HEK293 (cell line): Measurements from ENCODE around the gene SFTPA1.

ENCODE experiments used
- PRDM1 ChIP-seq: fragments of 450-650 bp; formaldehyde crosslinking; IDR thresholded peaks from 2 replicates; pipeline ENCODE4; 2016; ENCODE audit warnings: missing biosample characterization, missing genetic modification characterization
- TCF7L2 ChIP-seq: IDR thresholded peaks from 2 replicates; pipeline ENCODE4 v1.6.1; 2011; ENCODE audit warnings: low read depth, mild to moderate bottlenecking, inconsistent platforms, low read length, moderate library complexity, borderline replicate concordance
- ZBTB21 ChIP-seq: fragments of 450-650 bp; formaldehyde crosslinking; IDR thresholded peaks from 2 replicates; pipeline ENCODE4 v1.5.1; 2017; ENCODE audit warnings: missing biosample characterization, missing genetic modification characterization
- ZNF274 ChIP-seq, 2 experiments: fragments of 200-500 bp in 1 of 2; fragments of 450-650 bp in 1 of 2; sonication (Bioruptor generic) in 1 of 2; formaldehyde crosslinking in 1 of 2; IDR thresholded peaks; 2 replicates each; pipeline versions ENCODE4 v1.5.1 to v1.6.1; 2014 to 2016; ENCODE audit warnings: borderline replicate concordance in 1 of 2, inconsistent platforms in 1 of 2, low read length in 1 of 2, missing biosample characterization in 1 of 2, missing genetic modification characterization in 1 of 2
- ZNF561 ChIP-seq: fragments of 450-650 bp; IDR thresholded peaks from 2 replicates; pipeline ENCODE4 v1.5.1; 2018; ENCODE audit warnings: missing biosample characterization, missing genetic modification characterization, borderline replicate concordance
- ZSCAN16 ChIP-seq: fragments of 450-650 bp; formaldehyde crosslinking; IDR thresholded peaks from 2 replicates; pipeline ENCODE4 v1.5.1; 2016; ENCODE audit warnings: missing biosample characterization, missing genetic modification characterization
- TF ChIP-seq, protein P1 (sequence below): fragments of 450-650 bp; formaldehyde crosslinking; IDR thresholded peaks from 2 replicates; pipeline ENCODE4 v1.5.1; 2016; ENCODE audit warnings: missing biosample characterization, missing genetic modification characterization
- TF ChIP-seq, protein P2 (sequence below): fragments of 450-650 bp; formaldehyde crosslinking; IDR thresholded peaks from 2 replicates; pipeline ENCODE4 v1.5.1; 2016; ENCODE audit warnings: missing biosample characterization, missing genetic modification characterization
- TF ChIP-seq, protein P3 (sequence below): fragments of 450-650 bp; formaldehyde crosslinking; conservative IDR thresholded peaks from 2 replicates; pipeline ENCODE4 v1.5.1; 2016; ENCODE audit warnings: low read depth, missing biosample characterization, missing genetic modification characterization
- TF ChIP-seq, protein P4 (sequence below): fragments of 450-650 bp; formaldehyde crosslinking; IDR thresholded peaks from 2 replicates; pipeline ENCODE4 v1.5.1; 2016; ENCODE audit warnings: missing biosample characterization, missing genetic modification characterization, low read depth
- TF ChIP-seq, protein P5 (sequence below): fragments of 450-650 bp; formaldehyde crosslinking; IDR thresholded peaks from 2 replicates; pipeline ENCODE4 v1.5.1; 2017; ENCODE audit warnings: missing biosample characterization, missing genetic modification characterization
- TF ChIP-seq, protein P6 (sequence below): fragments of 450-650 bp; formaldehyde crosslinking; IDR thresholded peaks from 2 replicates; pipeline ENCODE4 v1.5.1; 2016; ENCODE audit warnings: missing biosample characterization, missing genetic modification characterization
- TF ChIP-seq, protein P7 (sequence below): fragments of 450-650 bp; formaldehyde crosslinking; conservative IDR thresholded peaks from 2 replicates; pipeline ENCODE4 v1.5.1; 2016; ENCODE audit warnings: low read depth, missing biosample characterization, missing genetic modification characterization
- TF ChIP-seq, protein P8 (sequence below): fragments of 450-650 bp; formaldehyde crosslinking; optimal IDR thresholded peaks from 2 replicates; pipeline ENCODE3; 2016; ENCODE audit warnings: missing biosample characterization, mild to moderate bottlenecking, missing genetic modification characterization

DNA sequence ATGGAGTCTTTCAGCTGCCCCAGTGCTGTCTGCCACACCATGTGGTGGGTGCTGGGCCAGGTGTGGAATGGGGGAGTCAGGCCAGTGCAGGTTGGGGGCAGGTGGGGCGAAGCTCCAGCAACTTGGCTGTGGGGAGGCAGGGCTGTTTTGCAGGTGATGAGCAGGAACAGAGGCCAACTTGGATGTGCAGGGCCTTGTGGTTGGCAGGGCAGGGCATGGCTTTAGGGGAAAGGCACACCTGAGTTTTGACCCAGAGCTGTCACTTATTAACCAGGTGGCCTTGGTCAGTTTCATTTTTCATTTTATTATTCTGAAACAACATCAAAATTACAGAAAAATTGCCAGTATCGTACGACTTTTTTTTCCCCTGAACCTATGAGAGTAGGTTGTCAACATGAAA lies 49.5 kb upstream of the SFTPA1 start:
- no peak for TF ChIP-seq ZSCAN16
- TF ChIP-seq, protein P1, sequence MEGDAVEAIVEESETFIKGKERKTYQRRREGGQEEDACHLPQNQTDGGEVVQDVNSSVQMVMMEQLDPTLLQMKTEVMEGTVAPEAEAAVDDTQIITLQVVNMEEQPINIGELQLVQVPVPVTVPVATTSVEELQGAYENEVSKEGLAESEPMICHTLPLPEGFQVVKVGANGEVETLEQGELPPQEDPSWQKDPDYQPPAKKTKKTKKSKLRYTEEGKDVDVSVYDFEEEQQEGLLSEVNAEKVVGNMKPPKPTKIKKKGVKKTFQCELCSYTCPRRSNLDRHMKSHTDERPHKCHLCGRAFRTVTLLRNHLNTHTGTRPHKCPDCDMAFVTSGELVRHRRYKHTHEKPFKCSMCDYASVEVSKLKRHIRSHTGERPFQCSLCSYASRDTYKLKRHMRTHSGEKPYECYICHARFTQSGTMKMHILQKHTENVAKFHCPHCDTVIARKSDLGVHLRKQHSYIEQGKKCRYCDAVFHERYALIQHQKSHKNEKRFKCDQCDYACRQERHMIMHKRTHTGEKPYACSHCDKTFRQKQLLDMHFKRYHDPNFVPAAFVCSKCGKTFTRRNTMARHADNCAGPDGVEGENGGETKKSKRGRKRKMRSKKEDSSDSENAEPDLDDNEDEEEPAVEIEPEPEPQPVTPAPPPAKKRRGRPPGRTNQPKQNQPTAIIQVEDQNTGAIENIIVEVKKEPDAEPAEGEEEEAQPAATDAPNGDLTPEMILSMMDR (tag by site-specific recombination) = no peak
- TF ChIP-seq, protein P2, sequence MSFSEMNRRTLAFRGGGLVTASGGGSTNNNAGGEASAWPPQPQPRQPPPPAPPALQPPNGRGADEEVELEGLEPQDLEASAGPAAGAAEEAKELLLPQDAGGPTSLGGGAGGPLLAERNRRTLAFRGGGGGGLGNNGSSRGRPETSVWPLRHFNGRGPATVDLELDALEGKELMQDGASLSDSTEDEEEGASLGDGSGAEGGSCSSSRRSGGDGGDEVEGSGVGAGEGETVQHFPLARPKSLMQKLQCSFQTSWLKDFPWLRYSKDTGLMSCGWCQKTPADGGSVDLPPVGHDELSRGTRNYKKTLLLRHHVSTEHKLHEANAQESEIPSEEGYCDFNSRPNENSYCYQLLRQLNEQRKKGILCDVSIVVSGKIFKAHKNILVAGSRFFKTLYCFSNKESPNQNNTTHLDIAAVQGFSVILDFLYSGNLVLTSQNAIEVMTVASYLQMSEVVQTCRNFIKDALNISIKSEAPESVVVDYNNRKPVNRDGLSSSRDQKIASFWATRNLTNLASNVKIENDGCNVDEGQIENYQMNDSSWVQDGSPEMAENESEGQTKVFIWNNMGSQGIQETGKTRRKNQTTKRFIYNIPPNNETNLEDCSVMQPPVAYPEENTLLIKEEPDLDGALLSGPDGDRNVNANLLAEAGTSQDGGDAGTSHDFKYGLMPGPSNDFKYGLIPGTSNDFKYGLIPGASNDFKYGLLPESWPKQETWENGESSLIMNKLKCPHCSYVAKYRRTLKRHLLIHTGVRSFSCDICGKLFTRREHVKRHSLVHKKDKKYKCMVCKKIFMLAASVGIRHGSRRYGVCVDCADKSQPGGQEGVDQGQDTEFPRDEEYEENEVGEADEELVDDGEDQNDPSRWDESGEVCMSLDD (tag by site-specific recombination) = no peak
- TF ChIP-seq, protein P3, sequence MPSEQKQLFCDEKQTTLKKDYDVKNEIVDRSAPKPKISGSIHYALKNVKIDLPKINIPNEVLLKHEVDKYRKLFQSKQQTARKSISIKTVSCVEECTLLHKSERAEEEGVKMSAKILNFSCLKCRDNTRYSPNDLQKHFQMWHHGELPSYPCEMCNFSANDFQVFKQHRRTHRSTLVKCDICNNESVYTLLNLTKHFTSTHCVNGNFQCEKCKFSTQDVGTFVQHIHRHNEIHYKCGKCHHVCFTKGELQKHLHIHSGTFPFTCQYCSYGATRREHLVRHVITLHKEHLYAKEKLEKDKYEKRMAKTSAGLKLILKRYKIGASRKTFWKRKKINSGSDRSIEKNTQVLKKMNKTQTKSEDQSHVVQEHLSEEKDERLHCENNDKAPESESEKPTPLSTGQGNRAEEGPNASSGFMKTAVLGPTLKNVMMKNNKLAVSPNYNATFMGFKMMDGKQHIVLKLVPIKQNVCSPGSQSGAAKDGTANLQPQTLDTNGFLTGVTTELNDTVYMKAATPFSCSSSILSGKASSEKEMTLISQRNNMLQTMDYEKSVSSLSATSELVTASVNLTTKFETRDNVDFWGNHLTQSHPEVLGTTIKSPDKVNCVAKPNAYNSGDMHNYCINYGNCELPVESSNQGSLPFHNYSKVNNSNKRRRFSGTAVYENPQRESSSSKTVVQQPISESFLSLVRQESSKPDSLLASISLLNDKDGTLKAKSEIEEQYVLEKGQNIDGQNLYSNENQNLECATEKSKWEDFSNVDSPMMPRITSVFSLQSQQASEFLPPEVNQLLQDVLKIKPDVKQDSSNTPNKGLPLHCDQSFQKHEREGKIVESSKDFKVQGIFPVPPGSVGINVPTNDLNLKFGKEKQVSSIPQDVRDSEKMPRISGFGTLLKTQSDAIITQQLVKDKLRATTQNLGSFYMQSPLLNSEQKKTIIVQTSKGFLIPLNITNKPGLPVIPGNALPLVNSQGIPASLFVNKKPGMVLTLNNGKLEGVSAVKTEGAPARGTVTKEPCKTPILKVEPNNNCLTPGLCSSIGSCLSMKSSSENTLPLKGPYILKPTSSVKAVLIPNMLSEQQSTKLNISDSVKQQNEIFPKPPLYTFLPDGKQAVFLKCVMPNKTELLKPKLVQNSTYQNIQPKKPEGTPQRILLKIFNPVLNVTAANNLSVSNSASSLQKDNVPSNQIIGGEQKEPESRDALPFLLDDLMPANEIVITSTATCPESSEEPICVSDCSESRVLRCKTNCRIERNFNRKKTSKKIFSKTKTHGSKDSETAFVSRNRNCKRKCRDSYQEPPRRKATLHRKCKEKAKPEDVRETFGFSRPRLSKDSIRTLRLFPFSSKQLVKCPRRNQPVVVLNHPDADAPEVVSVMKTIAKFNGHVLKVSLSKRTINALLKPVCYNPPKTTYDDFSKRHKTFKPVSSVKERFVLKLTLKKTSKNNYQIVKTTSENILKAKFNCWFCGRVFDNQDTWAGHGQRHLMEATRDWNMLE (tag by site-specific recombination) = no peak
- TF ChIP-seq, protein P4, sequence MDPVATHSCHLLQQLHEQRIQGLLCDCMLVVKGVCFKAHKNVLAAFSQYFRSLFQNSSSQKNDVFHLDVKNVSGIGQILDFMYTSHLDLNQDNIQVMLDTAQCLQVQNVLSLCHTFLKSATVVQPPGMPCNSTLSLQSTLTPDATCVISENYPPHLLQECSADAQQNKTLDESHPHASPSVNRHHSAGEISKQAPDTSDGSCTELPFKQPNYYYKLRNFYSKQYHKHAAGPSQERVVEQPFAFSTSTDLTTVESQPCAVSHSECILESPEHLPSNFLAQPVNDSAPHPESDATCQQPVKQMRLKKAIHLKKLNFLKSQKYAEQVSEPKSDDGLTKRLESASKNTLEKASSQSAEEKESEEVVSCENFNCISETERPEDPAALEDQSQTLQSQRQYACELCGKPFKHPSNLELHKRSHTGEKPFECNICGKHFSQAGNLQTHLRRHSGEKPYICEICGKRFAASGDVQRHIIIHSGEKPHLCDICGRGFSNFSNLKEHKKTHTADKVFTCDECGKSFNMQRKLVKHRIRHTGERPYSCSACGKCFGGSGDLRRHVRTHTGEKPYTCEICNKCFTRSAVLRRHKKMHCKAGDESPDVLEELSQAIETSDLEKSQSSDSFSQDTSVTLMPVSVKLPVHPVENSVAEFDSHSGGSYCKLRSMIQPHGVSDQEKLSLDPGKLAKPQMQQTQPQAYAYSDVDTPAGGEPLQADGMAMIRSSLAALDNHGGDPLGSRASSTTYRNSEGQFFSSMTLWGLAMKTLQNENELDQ (tag by site-specific recombination) = no peak
- TF ChIP-seq, protein P5, sequence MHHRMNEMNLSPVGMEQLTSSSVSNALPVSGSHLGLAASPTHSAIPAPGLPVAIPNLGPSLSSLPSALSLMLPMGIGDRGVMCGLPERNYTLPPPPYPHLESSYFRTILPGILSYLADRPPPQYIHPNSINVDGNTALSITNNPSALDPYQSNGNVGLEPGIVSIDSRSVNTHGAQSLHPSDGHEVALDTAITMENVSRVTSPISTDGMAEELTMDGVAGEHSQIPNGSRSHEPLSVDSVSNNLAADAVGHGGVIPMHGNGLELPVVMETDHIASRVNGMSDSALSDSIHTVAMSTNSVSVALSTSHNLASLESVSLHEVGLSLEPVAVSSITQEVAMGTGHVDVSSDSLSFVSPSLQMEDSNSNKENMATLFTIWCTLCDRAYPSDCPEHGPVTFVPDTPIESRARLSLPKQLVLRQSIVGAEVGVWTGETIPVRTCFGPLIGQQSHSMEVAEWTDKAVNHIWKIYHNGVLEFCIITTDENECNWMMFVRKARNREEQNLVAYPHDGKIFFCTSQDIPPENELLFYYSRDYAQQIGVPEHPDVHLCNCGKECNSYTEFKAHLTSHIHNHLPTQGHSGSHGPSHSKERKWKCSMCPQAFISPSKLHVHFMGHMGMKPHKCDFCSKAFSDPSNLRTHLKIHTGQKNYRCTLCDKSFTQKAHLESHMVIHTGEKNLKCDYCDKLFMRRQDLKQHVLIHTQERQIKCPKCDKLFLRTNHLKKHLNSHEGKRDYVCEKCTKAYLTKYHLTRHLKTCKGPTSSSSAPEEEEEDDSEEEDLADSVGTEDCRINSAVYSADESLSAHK (tag by site-specific recombination) = no peak
- TF ChIP-seq, protein P6, sequence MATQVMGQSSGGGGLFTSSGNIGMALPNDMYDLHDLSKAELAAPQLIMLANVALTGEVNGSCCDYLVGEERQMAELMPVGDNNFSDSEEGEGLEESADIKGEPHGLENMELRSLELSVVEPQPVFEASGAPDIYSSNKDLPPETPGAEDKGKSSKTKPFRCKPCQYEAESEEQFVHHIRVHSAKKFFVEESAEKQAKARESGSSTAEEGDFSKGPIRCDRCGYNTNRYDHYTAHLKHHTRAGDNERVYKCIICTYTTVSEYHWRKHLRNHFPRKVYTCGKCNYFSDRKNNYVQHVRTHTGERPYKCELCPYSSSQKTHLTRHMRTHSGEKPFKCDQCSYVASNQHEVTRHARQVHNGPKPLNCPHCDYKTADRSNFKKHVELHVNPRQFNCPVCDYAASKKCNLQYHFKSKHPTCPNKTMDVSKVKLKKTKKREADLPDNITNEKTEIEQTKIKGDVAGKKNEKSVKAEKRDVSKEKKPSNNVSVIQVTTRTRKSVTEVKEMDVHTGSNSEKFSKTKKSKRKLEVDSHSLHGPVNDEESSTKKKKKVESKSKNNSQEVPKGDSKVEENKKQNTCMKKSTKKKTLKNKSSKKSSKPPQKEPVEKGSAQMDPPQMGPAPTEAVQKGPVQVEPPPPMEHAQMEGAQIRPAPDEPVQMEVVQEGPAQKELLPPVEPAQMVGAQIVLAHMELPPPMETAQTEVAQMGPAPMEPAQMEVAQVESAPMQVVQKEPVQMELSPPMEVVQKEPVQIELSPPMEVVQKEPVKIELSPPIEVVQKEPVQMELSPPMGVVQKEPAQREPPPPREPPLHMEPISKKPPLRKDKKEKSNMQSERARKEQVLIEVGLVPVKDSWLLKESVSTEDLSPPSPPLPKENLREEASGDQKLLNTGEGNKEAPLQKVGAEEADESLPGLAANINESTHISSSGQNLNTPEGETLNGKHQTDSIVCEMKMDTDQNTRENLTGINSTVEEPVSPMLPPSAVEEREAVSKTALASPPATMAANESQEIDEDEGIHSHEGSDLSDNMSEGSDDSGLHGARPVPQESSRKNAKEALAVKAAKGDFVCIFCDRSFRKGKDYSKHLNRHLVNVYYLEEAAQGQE (tag by site-specific recombination) = no peak
- TF ChIP-seq ZBTB21 (tag by site-specific recombination) = no peak
- no peak for TF ChIP-seq ZNF561
- TF ChIP-seq TCF7L2 = no peak
- TF ChIP-seq ZNF274 (IDR thresholded peaks at IDR 0.05; ENCODE audit: low read length) = no peak
- no peak for TF ChIP-seq ZNF274 (tag by site-specific recombination; IDR thresholded peaks at IDR 0.05; ENCODE audit: borderline replicate concordance)
- TF ChIP-seq, protein P7, sequence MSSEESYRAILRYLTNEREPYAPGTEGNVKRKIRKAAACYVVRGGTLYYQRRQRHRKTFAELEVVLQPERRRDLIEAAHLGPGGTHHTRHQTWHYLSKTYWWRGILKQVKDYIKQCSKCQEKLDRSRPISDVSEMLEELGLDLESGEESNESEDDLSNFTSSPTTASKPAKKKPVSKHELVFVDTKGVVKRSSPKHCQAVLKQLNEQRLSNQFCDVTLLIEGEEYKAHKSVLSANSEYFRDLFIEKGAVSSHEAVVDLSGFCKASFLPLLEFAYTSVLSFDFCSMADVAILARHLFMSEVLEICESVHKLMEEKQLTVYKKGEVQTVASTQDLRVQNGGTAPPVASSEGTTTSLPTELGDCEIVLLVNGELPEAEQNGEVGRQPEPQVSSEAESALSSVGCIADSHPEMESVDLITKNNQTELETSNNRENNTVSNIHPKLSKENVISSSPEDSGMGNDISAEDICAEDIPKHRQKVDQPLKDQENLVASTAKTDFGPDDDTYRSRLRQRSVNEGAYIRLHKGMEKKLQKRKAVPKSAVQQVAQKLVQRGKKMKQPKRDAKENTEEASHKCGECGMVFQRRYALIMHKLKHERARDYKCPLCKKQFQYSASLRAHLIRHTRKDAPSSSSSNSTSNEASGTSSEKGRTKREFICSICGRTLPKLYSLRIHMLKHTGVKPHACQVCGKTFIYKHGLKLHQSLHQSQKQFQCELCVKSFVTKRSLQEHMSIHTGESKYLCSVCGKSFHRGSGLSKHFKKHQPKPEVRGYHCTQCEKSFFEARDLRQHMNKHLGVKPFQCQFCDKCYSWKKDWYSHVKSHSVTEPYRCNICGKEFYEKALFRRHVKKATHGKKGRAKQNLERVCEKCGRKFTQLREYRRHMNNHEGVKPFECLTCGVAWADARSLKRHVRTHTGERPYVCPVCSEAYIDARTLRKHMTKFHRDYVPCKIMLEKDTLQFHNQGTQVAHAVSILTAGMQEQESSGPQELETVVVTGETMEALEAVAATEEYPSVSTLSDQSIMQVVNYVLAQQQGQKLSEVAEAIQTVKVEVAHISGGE (tag by site-specific recombination) = no peak
- TF ChIP-seq, protein P8, sequence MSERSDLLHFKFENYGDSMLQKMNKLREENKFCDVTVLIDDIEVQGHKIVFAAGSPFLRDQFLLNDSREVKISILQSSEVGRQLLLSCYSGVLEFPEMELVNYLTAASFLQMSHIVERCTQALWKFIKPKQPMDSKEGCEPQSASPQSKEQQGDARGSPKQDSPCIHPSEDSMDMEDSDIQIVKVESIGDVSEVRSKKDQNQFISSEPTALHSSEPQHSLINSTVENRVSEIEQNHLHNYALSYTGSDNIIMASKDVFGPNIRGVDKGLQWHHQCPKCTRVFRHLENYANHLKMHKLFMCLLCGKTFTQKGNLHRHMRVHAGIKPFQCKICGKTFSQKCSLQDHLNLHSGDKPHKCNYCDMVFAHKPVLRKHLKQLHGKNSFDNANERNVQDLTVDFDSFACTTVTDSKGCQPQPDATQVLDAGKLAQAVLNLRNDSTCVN (tag by site-specific recombination) = no peak
- no peak for TF ChIP-seq PRDM1 (tag by site-specific recombination)
